Erythroblast (primary cell): ENCODE measurements around the gene CDC34.

Source experiments
- DNase-seq, 2 experiments: peaks; one replicate each; lab custom pipeline; 2025; lab: John Stamatoyannopoulos, UW
- GATA1 ChIP-seq: IDR thresholded peaks from 2 replicates; pipeline ENCODE4 v1.6.1; 2011; ENCODE audit warnings: low read depth, mild to moderate bottlenecking, control low read depth, low read length, moderate library complexity
- POLR2A ChIP-seq: IDR thresholded peaks from 2 replicates; pipeline ENCODE4 v1.6.1; 2011; ENCODE audit warnings: mild to moderate bottlenecking, low read length

CDC34 gene

DNA sequence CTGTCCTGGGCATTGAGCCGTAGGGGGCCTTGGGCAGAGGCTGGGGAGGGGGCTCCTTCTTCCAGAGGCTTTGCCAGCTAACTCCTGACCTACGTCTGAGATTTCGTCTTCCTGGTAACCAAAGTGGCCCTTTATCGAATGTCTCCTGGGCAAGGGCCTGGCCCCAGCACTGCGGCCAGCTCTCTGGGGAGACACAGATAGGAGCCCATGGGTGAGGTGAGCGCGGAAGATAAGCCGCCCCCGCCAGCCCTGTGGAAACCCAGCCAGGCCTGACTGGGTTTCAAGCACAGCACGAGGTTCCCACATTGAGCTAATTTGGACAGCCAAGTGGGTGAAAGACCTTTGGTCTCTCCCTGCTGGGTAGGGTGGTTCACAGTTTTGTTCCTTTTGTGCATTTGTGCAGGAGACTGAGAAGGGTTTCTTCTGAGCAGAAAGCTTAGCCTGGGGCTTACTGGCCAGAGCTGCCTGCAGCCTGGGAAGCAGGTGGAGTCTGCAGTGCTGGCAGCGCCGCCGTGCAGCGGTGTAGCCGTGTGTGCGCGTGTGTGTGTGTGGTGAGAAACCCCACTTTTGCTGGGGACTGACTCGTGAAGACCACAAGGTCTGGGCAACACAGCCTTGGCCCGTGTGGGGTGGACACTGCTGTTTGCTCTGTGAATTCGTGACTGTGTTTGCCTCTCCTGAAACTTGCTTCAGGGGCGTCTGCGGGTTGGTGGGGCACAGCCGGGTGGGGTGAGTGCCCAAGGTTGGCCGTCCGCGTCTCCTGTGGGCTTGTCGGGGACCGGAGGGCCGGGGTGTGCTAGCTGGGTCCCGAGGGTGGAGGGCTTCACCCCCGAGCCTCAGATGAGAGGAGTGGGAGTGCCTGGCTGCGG is 43.3 kb downstream of the CDC34 start:
- TF ChIP-seq POLR2A (peak; percentile 49), GATA1 (peak; percentile 97)
- peak; percentile 96 to 98 for DNase-seq

DNA sequence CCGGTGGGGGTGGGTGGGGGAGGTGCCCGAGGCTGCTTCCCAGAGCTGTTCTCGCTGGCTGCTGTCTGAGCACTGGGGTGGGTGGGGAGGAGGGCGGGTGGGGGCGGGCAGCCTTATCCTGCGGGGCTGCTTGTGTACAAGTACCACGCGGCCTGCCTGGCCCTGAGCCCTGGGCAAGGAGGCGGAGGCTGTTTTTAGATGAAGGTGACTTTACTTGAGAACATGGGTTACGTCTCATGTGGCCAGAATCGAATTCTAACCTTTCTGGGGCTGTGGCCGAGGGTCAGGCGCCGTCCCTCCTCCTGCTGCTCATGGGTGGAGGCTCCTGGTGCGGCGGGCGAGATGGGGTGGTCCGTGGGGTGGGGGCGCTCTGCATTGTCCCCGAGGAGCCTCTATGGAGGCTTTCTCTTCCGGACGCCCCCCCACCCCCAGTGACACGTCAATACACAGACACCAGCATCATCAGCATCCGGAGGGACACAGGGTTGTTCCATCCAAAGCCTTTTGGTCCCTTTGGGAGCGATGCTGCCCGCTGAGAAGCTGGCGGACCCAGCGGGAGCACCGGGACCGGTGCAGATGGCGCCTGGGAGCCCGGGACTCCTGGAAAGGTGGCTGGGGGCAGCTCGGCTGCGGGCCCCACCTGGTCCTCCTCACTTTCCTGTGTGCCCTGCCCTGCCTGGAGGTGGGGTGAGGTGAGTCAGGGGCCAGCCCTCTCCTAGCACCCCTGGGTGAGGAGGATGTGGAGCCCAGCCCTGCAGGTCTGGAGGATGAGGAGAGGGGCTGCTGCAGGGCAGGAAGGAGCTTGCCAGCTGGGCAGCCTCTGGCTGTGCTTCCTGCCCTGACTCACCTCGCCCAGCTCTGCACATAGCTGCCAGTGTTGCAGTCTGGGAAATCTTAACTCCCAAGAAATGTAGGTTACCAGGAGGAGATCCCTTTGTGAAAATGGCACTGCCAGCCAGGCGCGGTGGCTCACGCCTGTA is 44.3 kb downstream of the CDC34 start:
- DNase-seq = peak; percentile 89 to 90
- no peak for TF ChIP-seq POLR2A
- TF ChIP-seq GATA1 = no peak

DNA sequence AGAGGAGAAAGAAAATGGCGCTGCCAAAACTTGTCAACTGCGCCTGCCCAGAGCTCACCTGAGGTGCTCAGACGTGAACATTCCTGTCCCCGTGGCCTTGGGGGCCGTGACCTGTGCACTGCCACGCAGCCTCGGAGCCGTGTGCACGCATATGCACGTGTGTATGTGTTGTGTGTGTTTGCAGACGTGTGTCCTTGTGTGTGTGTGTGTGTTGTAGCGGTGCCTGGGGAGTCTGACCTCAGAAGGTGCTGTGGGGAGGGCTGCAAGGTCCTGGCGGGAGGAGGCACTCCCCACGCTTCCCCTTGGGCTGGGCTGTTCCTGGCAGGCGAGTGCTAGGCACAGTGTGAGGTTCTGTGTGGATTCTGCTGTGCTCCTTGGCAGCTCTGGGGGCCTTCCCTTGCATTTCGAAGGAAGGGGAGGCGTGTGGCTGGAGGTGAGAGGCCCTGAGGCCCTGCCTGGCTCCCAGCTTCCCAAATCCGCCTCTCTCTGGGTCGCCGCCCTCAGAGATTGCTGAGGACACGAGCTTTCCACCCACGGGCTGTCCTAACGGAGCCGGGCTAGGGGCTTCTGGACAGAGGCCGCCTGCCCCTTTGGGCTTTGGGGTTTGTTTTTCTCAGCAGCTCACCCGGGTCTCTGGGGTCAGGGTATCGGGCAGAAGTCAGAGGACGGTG is 45.3 kb downstream of the CDC34 start:
- TF ChIP-seq POLR2A (no peak), GATA1 (no peak)
- no peak for DNase-seq

DNA sequence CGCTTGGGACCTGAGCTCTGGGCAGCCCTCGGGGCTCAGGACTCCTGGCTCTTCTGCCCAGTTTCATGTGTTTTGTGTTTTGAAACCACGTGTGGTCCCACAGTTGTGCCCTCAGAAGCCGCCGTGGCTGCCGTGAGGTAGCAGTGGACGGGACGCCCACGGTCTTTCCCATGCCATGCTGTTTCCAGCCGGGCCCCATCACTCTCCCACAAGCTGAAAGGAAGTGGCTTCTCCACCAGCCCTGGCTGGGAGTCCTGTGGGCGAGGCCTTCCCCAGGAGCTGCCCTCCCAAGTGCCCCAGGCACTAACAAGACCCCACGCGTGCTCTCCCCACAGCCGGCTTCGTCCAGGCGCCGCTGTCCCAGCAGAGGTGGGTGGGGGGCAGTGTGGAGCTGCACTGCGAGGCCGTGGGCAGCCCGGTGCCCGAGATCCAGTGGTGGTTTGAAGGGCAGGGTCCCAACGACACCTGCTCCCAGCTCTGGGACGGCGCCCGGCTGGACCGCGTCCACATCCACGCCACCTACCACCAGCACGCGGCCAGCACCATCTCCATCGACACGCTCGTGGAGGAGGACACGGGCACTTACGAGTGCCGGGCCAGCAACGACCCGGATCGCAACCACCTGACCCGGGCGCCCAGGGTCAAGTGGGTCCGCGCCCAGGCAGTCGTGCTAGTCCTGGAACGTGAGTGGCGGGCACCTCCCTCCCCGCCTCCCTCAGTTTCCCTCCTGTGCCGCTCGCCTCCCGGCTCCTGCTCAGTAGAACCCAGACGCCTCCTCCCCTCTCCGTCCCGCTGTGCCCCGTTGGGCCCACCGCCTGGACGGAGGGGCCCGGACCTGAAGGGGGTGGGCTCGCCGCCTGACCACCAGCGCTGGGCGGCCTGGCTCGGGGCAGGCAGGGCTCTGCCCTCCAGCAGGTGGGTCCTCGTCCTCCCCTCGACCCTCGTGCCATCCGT is 46.2 kb downstream of the CDC34 start:
- TF ChIP-seq GATA1 (no peak), POLR2A (no peak)

DNA sequence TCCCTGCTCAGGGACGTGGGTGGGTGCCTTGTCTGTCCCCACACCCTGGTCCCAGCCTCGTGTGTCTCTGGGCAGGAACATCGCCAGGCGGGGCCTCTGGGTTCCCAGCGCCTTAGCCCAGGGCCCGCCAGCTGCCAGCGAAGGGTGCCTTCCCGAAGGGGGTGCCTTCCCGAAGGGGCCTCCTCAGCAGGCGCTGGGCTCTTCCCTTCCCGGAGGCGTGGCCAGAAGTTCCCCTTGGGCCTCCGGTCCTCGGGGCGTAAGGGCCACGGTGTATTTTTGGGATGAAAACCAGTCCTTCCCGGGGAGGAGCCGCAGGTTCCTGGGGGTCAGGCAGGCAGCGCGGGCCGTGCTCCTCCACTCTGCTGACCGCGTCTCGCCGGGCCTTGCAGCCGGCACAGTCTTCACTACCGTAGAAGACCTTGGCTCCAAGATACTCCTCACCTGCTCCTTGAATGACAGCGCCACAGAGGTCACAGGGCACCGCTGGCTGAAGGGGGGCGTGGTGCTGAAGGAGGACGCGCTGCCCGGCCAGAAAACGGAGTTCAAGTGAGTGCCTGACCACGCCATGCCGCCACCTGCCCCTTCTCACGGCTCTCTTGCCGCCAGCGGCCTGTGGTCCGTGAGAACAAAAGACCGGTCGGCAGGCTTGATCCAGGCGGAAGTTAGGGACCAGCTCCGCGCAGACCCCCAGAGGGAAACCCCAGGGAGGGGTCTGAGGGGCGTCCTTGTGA is 47.7 kb downstream of the CDC34 start:
- no peak for TF ChIP-seq GATA1
- TF ChIP-seq POLR2A = no peak
- DNase-seq = no peak

More for the DNA sequence above, 46.2 kb downstream of the CDC34 start:
- no peak for DNase-seq

DNA sequence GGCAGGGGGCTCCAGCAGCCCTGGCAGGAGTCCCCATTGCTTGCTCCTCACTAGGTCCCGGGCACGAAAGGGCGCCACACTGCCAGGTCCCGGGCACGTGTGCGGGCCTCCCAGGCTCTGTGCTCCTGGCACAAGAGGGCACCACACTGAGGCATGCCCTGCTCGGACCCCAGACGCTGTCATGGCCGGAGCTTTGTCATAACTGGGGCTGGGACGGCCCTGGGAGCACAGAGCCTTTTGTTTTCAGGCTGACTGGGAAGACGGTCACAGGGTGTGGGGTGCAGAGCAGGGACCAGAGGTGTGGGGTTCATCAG is 48.2 kb downstream of the CDC34 start:
- no peak for DNase-seq
- TF ChIP-seq GATA1 (no peak), POLR2A (no peak)

DNA sequence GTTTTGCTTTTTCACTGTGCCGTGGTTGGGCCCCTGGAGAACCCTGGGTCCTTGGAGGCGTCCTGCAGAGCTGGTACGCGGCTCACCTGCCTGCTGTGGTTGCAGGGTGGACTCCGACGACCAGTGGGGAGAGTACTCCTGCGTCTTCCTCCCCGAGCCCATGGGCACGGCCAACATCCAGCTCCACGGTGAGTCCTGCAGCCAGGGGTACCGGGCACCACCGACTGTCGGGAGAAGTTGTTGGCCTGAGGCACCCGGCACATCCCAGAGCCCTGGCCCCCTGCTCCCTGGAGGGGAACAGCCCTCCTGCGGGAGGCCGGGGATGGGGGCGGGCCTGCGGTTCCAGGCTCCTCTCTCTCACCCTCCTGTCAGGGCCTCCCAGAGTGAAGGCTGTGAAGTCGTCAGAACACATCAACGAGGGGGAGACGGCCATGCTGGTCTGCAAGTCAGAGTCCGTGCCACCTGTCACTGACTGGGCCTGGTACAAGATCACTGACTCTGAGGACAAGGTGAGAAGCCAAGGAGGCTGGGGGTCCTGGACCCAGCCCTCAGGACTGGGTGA is 48.8 kb downstream of the CDC34 start:
- DNase-seq = no peak
- no peak for TF ChIP-seq POLR2A
- TF ChIP-seq GATA1 = no peak

DNA sequence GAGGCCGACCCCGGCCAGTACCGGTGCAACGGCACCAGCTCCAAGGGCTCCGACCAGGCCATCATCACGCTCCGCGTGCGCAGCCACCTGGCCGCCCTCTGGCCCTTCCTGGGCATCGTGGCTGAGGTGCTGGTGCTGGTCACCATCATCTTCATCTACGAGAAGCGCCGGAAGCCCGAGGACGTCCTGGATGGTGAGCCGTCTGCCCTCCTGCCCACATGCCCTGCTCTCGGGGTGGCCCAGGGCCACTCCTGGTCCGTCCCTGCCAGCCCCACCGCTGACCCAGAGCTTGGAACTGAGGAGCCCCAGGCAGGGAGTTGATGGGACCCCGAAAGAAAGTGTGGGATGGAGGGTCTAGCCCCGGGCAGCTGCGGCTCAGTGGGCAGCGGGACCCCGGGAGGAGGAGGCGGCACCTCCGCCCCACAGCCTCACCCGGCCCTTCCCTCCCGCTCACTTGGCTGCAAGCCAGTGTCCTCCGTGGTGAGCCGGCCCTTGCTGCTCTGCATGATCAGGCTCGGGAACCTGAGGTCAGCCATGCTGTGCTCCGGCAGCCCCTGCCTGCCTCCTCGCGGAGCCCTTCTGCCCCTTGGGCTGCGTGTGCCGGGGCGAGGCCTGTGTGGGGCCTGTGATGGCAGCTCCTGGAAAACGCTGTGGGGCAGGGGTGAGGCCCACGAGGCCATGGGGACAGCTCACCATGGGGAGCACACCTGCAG is 50.0 kb downstream of the CDC34 start:
- TF ChIP-seq GATA1 (no peak), POLR2A (no peak)
- peak in 1 of 2 experiments; percentile 36 for DNase-seq

DNA sequence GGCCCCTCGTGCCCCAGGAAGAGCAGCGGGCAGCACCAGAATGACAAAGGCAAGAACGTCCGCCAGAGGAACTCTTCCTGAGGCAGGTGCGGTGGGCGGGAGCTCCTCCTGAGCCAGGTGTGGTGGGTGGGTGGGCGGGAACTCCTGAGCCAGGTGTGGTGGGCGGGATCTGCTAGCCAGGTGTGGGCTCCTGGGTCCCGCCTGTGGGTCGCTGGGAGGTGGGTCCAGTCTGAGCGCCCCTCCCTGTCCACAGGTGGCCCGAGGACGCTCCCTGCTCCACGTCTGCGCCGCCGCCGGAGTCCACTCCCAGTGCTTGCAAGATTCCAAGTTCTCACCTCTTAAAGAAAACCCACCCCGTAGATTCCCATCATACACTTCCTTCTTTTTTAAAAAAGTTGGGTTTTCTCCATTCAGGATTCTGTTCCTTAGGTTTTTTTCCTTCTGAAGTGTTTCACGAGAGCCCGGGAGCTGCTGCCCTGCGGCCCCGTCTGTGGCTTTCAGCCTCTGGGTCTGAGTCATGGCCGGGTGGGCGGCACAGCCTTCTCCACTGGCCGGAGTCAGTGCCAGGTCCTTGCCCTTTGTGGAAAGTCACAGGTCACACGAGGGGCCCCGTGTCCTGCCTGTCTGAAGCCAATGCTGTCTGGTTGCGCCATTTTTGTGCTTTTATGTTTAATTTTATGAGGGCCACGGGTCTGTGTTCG is 51.1 kb downstream of the CDC34 start:
- TF ChIP-seq POLR2A (no peak), GATA1 (no peak)
- no peak for DNase-seq

DNA sequence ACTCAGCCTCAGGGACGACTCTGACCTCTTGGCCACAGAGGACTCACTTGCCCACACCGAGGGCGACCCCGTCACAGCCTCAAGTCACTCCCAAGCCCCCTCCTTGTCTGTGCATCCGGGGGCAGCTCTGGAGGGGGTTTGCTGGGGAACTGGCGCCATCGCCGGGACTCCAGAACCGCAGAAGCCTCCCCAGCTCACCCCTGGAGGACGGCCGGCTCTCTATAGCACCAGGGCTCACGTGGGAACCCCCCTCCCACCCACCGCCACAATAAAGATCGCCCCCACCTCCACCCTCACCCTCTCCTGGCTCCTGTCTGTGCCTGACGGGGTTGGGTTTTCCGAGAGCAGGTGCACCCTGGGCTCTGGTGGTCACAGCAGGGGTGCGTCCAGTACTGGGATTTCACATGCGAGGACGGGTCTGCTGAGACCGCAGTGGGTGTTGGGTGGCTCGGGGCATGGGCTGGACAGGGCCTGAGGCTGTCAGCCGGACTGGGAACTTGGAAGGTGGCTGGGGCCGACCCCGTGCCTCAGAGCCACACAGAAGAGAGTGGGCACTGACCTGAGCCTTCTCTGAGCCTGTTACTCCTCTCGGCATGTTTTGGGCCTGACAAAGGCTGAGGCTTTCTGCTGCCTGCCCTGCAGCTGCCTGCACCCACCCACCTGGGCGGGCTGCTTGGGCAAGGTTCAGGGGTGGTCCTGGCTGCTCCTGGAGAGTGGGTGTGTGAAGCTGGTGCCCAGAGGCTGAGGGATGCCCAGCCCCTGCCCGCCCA is 51.8 kb downstream of the CDC34 start:
- no peak for DNase-seq
- TF ChIP-seq POLR2A (no peak), GATA1 (no peak)
